Activated CD4-positive, alpha-beta T cell treated with anti-CD3 and anti-CD28 coated beads, Interleukin-2, amount 50 U/mL, for 24 hours (primary cell): Measurements from ENCODE around the gene NAXE.
"Not testable (repeated sequence)": the region's sequence is repeated elsewhere in the genome, so short reads cannot be mapped to it uniquely, and the experiment has no call there.

Source experiments
- DNase-seq, 2 donors: peaks; one replicate each; pipeline ENCODE4 v3.0.0-alpha.2; 2020; ENCODE audit warnings: low read depth in 1 of 2, low spot score in 1 of 2

The NAXE gene

DNA sequence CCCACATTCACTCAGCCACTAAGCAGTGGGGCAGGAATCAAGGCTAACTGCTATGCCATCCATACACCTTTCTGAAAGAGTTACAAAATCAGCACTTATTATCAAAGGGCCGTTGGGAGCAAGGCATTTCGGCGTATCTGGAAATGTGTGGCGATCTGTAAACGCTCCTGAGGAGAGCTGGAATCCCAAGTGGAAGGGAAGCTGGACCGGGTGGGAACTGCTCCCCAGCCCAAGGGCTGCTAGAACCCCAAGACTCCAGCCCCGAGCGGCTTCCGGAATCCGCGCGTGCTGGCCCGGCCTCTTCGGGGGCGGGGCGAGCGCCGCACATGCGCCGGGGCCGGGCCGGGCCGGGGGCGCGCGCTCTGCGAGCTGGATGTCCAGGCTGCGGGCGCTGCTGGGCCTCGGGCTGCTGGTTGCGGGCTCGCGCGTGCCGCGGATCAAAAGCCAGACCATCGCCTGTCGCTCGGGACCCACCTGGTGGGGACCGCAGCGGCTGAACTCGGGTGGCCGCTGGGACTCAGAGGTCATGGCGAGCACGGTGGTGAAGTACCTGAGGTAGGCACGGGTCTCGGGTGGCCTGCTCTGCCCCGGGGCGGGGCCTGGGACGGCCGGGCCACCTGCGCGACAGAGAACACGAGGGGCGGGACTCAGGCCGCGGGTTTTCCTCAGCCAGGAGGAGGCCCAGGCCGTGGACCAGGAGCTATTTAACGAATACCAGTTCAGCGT is at the start of gene NAXE:
TSS of gene NAXE (plus strand) at position 345 of the 726 bp plus-strand sequence. CDS start at position 374, 29 bp downstream.
- peak in 1 of 2 donors; percentile 59 for DNase-seq

GRCh38 chr1:156543066-156543465 is 48.5 kb upstream of the NAXE start:
- DNase-seq, result no peak

GRCh38 chr1:156544592-156545102 is 46.9 kb upstream of the NAXE start:
- no peak for DNase-seq

GRCh38 chr1:156546267-156546666 is 45.3 kb upstream of the NAXE start:
- no peak for DNase-seq

DNA sequence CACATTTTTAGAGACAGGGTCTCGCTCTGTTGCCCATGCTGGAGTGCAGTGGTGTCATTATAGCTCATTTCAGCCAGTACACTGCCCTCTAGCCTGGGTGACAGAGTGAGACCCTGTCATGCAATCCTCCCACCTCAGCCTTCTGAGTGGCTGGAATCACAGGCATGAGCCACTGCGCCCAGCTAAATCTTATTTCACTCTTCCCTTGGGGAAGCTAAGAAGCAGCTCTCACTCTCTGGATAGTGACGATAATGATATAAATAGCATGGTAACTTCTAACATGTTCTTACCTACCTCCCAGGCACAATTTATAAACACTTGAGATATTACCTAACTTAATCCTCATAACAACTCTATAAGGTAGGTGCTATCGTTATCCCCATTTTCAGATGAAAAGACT is 44.1 kb upstream of the NAXE start:
- no peak for DNase-seq

- DNase-seq, result no peak
These were observed 43.6 kb upstream of the NAXE start for GRCh38 chr1:156547982-156548381.

- DNase-seq, result no peak
These were observed 42.2 kb upstream of the NAXE start for GRCh38 chr1:156549390-156549789.

DNA sequence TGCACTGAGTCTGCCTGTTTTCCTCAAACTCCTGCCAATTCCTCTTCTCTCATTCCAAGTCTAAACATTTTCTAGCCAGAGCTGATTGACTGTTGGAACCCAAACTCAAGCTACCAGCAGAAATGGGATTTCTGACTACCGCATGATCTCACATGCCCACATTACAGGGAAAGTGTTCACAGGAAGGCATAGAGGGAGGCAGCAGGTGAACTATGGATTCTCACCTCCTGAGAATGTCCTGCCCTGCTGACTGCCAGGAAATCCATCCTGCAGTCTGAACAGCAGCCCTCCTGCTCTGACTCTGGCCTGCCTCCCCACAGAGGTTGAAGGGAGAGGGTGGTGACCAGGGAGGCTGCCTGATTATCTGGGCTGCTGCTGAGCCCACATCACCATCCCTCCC is 41.7 kb upstream of the NAXE start:
- no peak for DNase-seq

GRCh38 chr1:156550346-156550745 is 41.2 kb upstream of the NAXE start:
- DNase-seq, result no peak

GRCh38 chr1:156551066-156551643 is 40.4 kb upstream of the NAXE start:
- DNase-seq, result no peak

DNA sequence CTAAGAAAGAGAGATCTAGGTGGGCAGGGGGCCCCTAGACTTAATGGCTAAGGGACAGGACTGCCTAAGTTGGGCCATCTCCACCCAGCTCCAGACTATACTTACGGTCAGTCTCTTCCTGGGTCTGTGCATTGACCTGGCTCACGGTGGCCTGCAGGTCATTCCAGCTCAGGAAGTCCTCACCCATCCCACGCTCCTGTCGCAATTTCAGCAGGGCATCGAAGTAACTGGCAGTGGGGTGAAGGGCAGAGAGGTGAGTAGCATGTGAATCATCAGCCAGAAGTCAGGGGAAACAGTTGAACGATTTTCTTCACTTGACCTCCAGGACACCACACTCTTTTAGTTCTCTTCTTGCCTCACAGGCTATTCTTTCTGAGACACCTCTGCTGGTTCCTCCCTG is 39.7 kb upstream of the NAXE start:
- DNase-seq, result no peak

GRCh38 chr1:156552518-156552917 is 39.1 kb upstream of the NAXE start:
- DNase-seq, result no peak

DNA sequence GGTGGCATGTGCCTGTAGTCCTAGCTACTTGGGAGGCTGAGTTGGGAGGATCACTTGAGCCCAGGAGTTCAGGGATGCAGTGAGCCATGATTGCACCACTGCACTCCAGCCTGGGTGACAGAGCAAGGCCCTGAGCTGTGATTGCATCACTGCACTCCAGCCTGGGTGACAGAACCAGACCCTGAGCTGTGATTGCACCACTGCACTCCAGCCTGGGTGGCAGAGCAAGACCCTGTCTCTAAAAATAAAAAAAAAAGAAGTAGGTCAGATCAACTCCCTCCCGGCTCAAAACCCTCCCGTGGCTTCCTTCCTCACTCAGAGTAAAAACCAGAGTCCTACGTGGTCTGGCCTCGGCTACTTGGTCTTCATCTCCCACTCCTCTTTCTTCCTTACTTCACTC is 38.6 kb upstream of the NAXE start:
- DNase-seq, result not testable (repeated sequence)

- no peak for DNase-seq
These were observed 37.6 kb upstream of the NAXE start for GRCh38 chr1:156553860-156554485.

GRCh38 chr1:156554971-156555370 is 36.6 kb upstream of the NAXE start:
- no peak for DNase-seq

- no peak for DNase-seq
These were observed 35.9 kb upstream of the NAXE start for GRCh38 chr1:156555715-156556114.

GRCh38 chr1:156556354-156556753 is 35.2 kb upstream of the NAXE start:
- no peak for DNase-seq

GRCh38 chr1:156559086-156559796 is 32.3 kb upstream of the NAXE start:
- DNase-seq, result no peak

GRCh38 chr1:156559797-156560385 is 31.7 kb upstream of the NAXE start:
- no peak for DNase-seq

GRCh38 chr1:156560585-156561163 is 30.9 kb upstream of the NAXE start:
- no peak for DNase-seq

DNA sequence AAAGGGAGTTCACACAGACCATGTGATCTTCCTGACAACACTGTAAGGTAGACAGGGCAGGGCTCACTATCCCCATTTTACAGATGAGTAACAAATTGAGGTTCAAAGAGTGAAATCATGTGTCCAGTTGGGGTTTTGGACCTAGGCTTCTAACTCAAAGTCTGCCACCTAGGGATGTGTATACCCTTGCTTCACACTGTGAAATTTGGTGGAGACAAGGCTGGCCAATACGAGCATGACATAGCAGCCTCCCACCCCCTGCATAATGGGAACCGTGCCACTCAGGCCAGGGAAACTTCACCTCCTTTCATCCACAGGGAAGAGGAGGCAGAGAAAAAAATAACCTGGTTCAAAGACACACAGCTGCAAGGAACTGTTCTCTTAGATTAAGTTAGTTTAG is 26.1 kb upstream of the NAXE start:
- DNase-seq, result no peak
